SKM-1 (cell line): ENCODE data around the gene CCL1.
"Not testable (repeated sequence)": the region's sequence is repeated elsewhere in the genome, so short reads cannot be mapped to it uniquely, and the experiment has no call there.

ENCODE experiments used
- DNase-seq: peaks from one replicate; lab custom pipeline; 2025; ENCODE audit not compliant: unreplicated experiment; lab: John Stamatoyannopoulos, UW

Gene CCL1

DNA sequence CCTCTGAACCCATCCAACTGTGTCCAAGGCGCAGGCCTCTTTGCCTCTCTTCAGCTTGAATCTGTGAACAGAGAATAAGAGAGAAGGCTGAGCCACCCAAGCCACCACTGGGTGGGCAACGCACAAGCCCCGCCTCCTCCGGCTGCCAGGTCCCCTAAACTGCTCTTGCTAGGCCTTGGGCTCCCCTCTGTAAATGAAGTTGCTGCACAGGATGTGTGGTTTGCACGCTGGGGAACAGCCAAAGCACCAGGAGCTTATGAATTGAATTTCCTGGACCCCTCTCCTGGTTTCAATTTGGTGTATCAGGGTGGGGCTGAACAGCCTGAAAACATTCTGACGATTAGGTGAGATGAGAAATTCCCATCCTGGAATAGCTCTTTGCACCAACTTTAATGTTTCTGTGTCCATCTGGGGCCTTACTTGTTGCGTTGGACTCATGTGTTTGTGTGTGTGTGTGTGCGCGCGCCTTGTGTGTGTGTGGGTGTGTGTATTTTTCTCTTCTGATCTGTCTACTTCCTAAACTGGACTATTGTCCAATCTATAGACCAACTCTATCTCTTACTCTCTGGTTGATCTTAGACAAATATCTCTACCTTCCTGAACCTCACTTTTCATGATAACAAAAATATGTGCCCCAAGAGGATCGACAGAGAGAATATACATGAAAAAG is 2.3 kb downstream of the CCL1 start:
- no peak for DNase-seq

DNA sequence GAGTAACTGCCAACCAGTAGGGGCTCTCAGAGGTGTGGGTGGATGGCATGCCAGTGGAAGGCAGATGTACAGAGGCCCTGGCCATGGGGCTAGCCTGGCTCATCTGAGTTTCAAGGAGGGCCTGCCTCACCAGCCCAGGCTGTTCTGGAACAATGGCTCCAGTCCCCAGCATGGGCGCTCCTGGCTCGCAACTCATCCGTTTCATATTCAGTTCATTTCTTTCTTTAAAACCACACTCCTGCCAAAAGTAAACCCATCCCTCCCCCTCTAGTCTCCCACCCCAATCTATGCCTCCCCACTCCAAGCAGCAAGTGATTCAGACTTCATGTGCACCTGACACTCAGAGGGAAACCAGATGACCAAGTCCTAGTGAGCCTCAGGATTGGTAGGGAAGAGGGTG is 4.4 kb downstream of the CCL1 start:
- DNase-seq = no peak

DNA sequence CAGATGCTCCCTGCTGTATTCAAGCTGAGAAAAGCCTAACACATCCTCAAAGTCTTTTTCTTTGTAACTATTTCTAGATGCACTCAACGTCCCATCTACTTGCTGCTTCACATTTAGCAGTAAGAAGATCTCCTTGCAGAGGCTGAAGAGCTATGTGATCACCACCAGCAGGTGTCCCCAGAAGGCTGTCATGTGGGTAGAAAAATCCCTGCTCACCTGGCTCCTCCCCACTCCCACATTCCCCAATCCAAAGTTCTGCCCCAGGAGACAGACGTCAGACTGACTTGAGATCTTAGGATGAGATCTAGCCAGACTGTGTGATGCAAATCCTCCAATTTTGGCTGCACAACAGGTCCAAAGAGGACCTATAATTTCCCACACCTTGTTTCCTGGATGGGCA is 5.6 kb downstream of the CCL1 start:
- DNase-seq = no peak

DNA sequence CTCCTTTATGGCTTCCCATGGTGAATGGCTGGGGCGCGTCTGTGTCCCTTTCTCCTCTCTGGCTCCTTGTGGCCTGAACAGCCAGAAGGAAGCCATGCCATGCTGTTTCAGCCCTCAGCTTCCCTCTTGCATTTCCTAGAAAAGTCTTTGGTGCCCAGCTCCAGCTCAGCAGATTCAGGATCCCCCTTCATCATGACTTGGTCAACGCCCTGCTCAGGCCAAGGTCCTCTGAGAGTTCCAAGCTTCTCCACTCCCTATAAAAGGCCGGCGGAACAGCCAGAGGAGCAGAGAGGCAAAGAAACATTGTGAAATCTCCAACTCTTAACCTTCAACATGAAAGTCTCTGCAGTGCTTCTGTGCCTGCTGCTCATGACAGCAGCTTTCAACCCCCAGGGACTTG is 6.8 kb downstream of the CCL1 start, which contains the start of gene CCL13:
Gene CCL13 (plus strand): TSS at position 287 of the 400 bp plus-strand sequence. CDS start 47 bp downstream, at position 334.
- no peak for DNase-seq

DNA sequence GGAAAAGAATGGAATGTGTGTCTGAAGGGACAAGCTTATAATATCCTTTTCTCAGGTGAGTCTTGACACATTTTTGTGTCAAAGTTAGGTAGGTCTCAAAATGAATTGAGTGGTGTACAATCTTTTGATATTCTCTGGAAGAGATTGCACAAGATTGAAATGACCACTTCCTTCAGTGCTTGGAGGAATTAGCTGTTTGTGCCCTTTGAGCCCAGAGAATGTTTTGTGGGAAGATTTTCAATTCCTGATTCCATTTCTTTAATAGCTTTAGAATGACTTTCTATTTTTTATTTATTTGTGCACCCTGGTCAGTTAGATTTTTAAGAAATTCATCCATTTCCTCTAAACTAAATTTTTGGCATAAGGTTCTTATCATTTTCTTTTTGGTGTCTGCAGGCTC is 8.4 kb downstream of the CCL1 start:
- DNase-seq = no peak

DNA sequence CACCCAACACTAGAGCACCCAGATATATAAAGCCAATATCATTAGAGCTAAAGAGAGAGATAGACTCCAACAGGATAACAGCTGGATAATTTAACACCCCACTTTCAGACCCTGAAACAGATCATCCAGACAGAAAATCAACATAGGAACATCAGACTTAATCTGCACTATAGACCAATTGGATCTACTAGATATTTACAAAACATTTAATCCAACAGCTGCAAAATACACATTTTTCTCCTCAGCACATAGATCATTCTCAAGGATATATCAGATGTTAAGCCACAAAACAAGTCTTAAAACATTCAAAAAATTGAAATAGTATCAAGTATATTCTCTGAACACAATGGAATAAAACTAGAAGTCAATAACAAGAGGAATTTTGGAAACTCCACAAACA is 10.8 kb downstream of the CCL1 start:
- DNase-seq = no peak

DNA sequence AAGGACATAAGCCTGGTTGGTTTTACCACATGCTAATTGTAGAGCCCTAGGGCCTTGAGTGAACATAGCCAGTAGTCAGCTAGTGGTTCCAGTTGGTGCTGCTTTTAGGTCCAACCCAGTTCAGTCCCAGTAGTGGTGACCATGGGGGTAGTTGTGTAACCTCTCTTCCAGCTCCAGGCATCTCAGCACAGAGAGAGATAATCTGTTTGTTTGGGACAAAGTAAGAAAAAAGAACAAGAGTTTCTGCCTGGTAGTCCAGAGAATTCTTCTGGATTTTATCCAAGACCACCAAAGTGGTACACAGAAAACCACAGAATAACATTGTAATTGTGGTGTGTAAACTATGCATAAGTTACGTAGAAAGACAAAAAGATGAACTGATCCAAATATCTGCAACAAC is 11.9 kb downstream of the CCL1 start:
- DNase-seq = no peak

DNA sequence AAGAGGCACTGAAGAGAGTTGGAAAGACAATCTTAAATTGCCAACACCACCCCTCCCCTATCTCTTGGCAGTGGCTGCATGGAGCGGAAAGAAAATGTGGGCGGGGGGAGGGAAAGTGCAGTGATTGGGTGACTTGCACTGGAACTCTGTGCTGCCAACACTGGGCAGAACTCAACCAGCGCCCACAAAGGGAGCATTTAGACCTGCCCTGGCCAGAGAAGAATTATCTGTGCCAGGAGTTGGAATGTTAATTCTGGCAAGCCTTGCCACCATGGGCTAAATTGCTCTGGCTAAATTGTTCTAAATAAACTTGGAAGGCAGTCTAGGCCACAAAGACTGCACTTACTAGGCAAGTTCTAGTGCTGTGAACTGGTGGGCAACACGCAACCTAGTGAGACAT is 13.3 kb downstream of the CCL1 start:
- DNase-seq = no peak

DNA sequence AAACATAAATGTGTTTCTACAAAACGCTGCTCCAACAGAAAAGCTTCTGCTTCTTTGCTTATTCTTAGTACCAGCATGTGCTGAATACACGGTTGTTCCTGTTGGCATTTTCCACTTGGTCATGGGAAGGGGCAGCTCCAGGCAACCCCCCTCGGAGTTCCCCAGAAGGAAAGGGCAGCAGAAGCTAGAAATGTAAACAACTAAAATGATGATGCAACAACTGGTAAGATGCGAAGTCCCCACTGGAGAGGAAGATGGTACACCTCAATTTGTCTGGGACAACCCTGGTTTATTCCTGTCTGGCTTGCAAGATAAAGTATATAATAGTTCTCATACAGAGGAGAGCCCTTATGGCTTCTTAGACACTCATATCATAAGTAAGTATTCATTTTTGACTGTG is 16.0 kb downstream of the CCL1 start:
- no peak for DNase-seq

DNA sequence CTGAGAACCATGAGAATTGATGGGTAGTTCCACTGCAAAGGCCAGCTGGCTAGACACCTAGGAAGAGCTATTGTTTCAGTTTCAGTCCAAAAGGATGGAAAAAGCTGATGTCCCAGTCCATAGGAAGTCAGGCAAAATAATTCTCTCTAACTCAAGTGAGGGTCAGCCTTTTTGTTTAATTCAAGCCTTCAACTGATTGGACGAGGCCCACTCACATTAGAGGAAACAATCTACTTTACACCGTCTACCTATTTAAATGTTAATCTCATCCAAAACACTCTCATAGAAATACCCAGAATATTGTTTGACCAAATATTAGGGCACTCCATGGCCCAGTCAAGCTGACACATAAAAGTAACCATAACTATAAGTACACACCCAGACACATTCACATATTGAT is 21.1 kb downstream of the CCL1 start:
- DNase-seq = no peak

DNA sequence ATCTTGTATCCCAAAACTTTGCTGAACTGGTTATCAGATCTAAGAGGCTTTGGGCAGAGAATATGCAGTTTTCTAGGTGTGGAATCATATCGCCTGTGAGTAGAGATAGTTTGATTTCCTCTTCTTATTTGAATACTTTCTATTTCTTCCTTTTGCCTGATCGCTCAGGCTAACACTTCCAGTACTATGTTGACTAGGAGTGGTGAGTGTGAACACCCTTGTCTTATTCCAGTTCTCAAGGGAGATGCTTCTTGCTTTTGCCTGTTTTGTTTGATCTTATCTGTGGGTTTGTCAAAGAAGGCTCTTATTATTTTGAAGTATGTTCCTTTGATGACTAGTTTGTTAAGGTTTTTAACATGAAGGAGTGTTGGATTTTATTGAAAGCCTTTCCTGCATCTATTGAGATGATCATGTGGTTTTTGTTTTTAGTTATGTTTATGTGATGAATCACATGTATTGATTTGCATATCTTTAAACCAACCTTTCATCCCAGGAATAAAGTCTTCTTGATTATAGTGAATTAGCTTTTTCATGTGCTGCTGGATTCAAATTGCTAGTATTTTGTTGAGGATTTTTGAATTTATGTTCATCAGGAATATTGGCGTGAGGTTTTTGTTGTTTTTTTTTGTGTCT is 23.8 kb downstream of the CCL1 start:
- DNase-seq = no peak

DNA sequence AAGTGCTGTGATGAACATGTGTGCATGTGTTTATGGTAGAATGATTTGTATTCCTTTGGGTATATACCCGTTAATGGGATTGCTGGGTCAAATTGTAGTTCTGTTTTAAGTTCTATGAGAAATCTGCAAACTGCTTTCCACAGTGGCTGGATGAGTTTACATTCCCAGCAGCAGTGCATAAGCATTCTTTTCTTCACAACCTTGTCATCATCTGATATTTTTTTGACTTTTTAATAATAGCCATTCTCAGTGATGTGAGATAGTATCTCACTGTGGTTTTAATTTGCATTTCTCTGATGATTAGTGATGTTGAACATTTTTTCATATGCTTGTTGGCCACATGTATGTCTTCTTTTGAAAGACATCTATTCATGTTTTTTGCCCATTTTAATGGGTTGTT is 25.3 kb downstream of the CCL1 start:
- DNase-seq = no peak

DNA sequence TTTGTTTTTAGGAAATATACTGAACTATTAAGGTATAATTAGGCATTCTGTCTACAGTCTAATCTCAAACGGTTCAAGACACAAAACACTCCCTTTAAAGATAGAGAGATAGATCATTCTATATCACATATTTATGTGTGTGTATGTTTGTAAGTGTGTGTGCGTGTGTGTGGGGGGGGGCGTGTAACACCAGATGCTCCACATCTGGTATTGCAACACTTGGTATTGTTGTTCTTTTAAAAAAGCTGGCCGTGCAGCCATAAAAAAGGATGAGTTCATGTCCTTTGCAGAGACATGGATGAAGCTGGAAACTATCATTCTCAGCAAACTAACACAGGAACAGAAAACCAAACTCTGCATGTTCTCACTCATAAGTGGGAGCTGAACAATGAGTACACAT is 35.5 kb downstream of the CCL1 start:
- not testable (repeated sequence) for DNase-seq

DNA sequence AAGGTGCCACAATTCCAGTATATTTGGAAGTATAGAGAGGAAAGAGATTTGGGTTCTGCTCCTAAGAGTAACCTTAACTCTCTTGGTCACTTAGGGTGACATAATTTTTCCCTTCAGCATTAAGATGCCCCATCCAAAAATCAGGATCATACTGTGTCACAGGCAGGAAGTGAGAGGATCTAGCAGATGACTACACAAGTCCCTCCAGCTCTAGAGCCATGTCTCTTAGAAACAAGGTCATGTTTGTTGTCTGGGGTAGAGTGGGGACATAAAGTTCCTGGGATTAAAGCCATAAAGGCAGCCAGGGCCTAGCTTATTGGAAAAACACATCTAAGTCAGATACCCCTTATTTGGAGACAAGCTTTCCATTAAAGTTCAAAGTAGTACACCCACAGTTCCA is 41.1 kb downstream of the CCL1 start:
- DNase-seq = no peak

DNA sequence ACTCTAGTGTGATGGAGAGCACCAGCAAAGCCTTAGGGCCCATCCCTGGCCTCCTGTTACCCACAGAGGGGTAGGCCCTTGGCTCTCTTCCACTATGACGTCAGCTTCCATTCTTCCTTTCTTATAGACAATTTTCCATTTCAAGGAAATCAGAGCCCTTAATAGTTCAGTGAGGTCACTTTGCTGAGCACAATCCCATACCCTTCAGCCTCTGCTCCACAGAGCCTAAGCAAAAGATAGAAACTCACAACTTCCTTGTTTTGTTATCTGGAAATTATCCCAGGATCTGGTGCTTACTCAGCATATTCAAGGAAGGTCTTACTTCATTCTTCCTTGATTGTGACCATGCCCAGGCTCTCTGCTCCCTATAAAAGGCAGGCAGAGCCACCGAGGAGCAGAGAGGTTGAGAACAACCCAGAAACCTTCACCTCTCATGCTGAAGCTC is 44.0 kb downstream of the CCL1 start, which contains the start of gene CCL8:
Gene CCL8 (plus strand): TSS at position 397 of the 445 bp plus-strand sequence. CDS start 67 bp downstream, outside the sequence.
- DNase-seq = no peak

DNA sequence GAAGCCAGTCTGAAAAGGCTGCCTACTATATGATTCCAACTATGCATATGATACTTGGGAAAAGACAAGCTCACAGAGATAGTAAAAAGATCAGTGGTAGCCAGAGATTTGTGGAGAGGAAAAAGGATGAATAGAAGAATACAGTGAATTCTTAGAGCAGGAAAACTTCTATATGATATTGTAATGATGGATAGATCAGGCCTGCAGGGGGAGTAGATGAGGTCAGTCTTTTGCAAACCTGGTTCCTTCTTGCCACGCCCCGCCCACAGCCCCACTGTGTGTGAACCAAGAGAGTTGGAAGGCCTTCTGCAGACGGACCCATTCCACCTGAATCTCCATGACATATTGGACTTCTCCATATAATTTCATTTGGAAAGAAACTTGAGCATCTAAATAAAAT is 44.6 kb downstream of the CCL1 start:
- DNase-seq = no peak

DNA sequence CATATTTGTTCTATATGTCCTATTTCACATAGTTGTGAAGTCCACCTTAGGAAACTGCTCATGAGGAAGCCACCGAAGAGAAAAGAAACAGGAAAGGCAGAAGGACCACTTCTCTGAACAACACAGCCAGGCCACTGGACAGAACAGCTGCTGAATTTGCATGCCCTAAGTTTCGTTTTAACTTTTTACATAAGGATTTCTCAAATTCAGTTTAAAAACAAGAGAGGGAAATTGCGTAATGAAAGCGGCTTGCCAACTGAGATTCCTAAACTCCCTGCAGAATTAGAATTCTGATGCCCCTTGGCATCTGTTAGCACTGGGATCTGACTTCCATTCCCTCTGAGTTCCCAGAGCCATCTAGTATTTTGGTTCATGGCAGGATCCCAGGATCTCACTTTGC is 48.8 kb downstream of the CCL1 start:
- no peak for DNase-seq

DNA sequence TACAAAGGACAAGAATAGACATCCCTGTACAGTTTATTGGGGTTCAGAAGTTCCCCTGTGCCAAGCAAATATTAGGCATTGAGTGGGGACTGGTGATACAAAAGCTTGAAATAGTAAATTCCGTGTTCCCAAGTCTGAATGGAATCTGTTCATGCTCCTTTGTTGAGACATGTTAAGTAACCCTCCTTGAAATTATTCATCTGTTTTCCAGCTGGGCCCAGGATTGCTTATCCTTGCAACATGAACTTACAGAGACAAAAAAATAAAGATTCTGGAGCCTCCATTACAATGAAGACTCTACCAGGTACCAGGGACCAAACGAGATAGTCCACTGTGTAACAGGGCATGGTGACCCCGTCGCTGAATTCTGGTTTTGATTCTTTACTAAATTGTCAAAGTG is 49.9 kb downstream of the CCL1 start:
- no peak for DNase-seq

DNA sequence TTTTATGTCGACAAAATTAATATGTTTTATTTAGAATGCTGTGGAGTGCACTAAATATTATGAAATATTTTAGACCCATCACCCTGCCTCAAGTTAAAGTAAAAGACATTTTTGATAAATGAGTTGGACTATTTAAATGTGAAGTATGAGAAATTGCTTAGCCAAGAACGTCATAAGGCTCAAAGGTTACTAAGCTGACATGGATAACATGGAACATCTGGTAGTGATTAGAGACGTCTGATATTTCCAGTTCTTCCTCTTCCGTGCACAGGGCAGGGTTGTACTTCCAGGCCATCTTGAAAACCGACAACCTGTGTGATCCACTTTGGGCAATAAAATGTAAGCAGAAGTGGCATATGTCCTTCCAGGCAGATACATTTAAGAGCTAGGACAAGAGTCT is 51.0 kb downstream of the CCL1 start:
- no peak for DNase-seq

DNA sequence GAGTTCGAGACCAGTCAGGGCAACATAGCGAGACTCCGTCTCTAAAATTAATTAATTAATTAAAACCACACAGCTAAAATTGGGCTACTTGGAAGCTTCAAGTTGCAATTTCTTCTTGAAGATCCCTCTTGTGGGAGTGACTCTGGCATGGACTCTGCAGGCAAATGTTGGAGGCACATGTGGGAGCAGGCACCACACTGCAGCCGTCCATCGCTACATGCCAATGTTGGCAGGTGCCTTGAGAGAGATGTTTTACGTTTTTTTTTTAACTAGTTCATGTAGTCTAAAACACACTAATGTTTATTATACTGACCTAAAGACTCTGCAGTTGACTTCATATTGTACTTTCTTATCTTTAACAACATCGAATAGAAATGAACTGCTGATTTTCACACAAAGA is 51.7 kb downstream of the CCL1 start:
- no peak for DNase-seq
